Measurements from ENCODE around the gene MED27.

MED27 gene

DNA sequence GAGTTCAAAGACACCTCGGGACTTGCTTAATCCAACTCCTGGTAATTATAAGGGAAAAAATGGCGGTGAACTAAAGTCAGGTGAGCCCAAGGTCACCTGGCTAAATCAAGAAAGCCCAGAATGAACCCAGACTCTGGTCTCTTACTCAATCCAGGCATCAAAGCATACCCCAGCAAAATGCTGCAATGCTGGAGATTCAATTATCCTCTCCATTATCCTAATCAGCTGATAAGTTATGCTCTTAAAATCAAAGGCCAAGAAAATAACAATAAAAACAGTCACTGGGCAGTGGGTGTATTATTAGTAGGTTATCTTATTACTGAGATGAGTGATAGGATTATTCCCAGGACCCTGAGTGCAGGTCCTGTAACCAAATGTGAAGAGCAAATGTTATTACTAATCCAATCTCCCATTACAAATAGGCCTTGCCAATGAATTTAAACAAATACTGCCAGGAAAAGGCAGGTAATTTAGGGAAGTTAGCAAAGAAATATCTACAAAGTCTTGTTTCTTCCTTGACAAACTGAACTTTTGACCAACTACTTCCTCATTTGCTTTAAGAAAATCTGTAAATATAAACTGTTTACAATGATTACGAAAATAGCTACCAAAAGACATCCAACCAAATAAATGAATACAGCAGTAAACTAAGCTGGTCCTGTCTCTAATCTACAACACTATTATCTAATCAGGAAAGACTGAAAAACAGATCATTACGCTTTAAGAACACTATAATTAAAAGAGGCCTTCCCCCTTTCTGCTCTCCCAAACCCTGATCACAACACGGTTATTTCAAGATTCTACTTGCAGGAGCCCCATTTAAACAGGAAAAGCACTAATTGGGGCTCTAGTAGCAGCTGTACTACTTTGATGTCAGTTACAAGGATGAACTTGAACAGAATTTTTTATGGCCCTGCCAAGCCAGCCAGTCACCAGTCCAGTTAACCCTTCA is 103.2 kb downstream of the MED27 start:
- no peak for TF ChIP-seq FOXM1 (IDR thresholded peaks at IDR 0.05; ENCODE audit: borderline replicate concordance, low read depth)
- no peak for TF ChIP-seq TAF1 (IDR thresholded peaks at IDR 0.05; ENCODE audit: low read depth)
- TF ChIP-seq NFIC (IDR thresholded peaks at IDR 0.05), result no peak
- TF ChIP-seq TEAD4 (IDR thresholded peaks at IDR 0.05), result no peak
- no peak for TF ChIP-seq TCF12 (IDR thresholded peaks at IDR 0.05; ENCODE audit: low read depth)
- TF ChIP-seq CEBPB (IDR thresholded peaks at IDR 0.05), result no peak
- no peak for TF ChIP-seq USF1 (IDR thresholded peaks at IDR 0.05)
- TF ChIP-seq CREB1 (IDR thresholded peaks at IDR 0.05; ENCODE audit: low read depth), result no peak
- TF ChIP-seq ZBTB7A (IDR thresholded peaks at IDR 0.05; ENCODE audit: low read depth), result no peak

DNA sequence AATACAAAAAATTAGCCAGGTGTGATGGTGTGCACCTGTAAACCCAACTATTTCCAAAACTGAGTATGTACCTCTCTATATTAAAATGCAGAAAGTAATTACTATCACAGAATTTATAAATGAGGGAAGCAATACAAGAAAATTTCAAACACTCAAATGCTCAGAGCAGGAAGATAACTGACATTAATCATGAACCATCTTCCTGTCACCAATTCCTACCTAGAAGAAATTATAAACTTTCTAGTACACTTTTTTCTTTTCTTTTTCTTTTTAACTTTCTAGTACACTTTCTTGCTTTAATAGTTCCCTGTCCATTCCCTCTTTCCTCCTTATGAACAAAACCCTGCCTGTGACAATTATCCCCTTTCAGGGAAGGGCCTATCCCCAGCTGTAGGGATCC is 106.8 kb downstream of the MED27 start:
- TF ChIP-seq REST (IDR thresholded peaks at IDR 0.05; ENCODE audit: low read depth) (no peak), USF1 (IDR thresholded peaks at IDR 0.05) (no peak), YY1 (IDR thresholded peaks at IDR 0.05; ENCODE audit: low read depth) (no peak), TAF1 (IDR thresholded peaks at IDR 0.05; ENCODE audit: low read depth) (no peak), EGR1 (IDR thresholded peaks at IDR 0.05) (no peak), RAD21 (IDR thresholded peaks at IDR 0.05; ENCODE audit: low read depth) (no peak), CREB1 (IDR thresholded peaks at IDR 0.05; ENCODE audit: low read depth) (no peak), EP300 (IDR thresholded peaks at IDR 0.05; ENCODE audit: borderline replicate concordance) (no peak), CEBPB (IDR thresholded peaks at IDR 0.05) (no peak)
- TF ChIP-seq, protein P1, sequence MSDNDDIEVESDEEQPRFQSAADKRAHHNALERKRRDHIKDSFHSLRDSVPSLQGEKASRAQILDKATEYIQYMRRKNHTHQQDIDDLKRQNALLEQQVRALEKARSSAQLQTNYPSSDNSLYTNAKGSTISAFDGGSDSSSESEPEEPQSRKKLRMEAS (IDR thresholded peaks at IDR 0.05), result no peak

- TF ChIP-seq EGR1 (IDR thresholded peaks at IDR 0.05) (no peak), FOXM1 (IDR thresholded peaks at IDR 0.05; ENCODE audit: borderline replicate concordance, low read depth) (no peak), NFIC (IDR thresholded peaks at IDR 0.05) (no peak), CREB1 (IDR thresholded peaks at IDR 0.05; ENCODE audit: low read depth) (no peak), TEAD4 (IDR thresholded peaks at IDR 0.05) (no peak), TAF1 (IDR thresholded peaks at IDR 0.05; ENCODE audit: low read depth) (no peak), YY1 (IDR thresholded peaks at IDR 0.05; ENCODE audit: low read depth) (no peak), REST (IDR thresholded peaks at IDR 0.05; ENCODE audit: low read depth) (no peak)
Measured at GRCh38 chr9:131971482-131972074, 108.1 kb downstream of the MED27 start.

GRCh38 chr9:131969469-131969989 is 110.1 kb downstream of the MED27 start:
- TF ChIP-seq YY1 (IDR thresholded peaks at IDR 0.05; ENCODE audit: low read depth), result no peak
- TF ChIP-seq RAD21 (IDR thresholded peaks at IDR 0.05; ENCODE audit: low read depth), result no peak
- TF ChIP-seq CEBPB (IDR thresholded peaks at IDR 0.05), result no peak

- TF ChIP-seq NFIC (IDR thresholded peaks at IDR 0.05) (no peak), TEAD4 (IDR thresholded peaks at IDR 0.05) (no peak), CREB1 (IDR thresholded peaks at IDR 0.05; ENCODE audit: low read depth) (no peak), RAD21 (IDR thresholded peaks at IDR 0.05; ENCODE audit: low read depth) (no peak), YY1 (IDR thresholded peaks at IDR 0.05; ENCODE audit: low read depth) (no peak), TCF12 (IDR thresholded peaks at IDR 0.05; ENCODE audit: low read depth) (no peak), ZBTB7A (IDR thresholded peaks at IDR 0.05; ENCODE audit: low read depth) (no peak), REST (IDR thresholded peaks at IDR 0.05; ENCODE audit: low read depth) (no peak)
- TF ChIP-seq, protein P1 (IDR thresholded peaks at IDR 0.05), result no peak
Measured at GRCh38 chr9:131968632-131969031, 111.0 kb downstream of the MED27 start.

Data from Ishikawa (cell line).